ENCODE data around the gene JAG1.

Gene JAG1

DNA sequence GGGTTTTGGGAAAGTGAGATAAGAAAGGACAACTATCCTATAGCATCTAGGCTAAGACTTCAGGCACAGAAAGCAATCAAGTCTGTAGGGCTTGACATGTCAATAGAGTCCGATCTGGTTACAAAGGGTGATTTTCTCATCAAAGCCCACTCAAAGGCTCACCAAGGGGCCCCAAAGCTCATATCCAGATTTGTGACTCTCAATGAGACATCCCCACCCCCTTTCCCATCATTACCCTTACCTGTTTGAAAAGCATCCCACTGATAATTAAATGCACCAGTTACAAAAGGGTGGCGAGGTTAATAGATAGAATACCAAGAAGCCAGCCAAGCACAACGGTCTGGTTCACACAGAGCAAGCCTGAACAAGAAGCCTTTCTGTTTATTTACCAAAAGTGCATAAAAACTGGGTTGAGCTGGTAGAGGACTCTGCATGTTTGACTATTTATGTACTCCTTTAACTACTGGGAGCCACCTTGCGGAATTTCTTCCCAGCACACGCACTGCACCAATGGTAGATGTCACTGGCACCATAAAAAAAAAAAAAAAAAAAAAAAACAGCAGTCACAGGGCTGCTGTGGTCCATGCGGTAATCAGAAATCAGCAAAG lies 6.1 kb downstream of the JAG1 start:
- no peak for DNase-seq

GRCh38 chr20:10667077-10667401 lies 6.8 kb downstream of the JAG1 start:
- DNase-seq = no peak

DNA sequence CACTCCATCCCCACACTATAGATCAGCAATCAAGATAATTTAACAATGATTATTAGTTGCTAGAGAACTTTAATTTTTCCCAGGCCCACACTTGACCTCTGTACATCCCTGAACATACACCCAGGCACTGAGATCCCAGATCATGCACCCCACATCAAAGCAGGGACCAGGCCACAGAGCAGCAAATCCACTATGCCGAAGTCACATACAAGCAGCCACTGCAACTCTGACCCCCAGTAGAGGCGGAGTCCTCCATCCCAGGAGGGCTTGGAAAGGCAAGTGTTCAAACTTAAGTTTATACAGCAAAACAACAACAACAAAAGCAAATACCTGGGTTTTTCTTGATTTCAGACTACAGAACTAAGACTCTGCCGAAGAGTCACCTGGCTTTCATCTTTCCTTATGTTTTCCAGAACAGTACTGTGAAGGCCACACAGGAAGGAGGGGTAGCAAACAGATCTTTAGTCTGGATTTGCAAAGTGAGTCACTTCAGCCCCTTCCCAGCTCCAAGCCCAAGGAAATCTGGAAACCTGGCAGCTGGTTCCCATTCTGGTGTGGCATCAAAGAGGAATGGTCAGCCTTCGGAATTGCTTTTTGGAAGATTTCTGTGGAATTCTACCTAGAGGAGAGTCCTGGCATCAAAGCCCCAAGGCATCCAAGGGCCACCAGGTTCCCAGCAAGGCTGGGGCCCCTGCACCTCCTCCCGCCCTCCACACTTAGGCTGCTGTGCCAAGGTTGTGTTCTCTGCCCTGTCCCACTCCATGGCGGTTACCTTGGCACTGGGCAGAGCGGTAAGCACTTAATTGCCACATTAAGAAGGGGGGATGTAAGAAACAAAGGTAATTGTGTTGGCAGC lies 7.3 kb downstream of the JAG1 start:
- no peak for DNase-seq

DNA sequence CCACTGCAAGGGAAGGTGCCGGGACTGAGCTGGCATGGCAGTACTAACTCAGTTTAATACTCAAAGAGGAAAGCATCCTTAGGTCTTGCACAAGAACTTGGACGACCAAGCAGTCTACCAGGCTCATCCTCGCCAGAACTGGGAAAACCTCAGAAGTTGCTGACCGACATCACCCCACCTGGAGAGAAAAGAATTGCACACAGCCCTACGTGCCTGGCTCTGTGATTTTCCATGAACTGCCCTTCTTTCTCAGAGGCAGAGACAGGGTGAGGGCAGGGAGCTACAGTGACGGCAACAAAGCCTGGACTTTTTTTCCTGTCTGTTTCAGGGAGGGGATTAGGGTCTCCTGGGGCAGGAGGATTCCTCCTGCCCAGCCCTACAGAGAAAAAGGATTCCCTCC lies 8.0 kb downstream of the JAG1 start:
- DNase-seq = no peak

DNA sequence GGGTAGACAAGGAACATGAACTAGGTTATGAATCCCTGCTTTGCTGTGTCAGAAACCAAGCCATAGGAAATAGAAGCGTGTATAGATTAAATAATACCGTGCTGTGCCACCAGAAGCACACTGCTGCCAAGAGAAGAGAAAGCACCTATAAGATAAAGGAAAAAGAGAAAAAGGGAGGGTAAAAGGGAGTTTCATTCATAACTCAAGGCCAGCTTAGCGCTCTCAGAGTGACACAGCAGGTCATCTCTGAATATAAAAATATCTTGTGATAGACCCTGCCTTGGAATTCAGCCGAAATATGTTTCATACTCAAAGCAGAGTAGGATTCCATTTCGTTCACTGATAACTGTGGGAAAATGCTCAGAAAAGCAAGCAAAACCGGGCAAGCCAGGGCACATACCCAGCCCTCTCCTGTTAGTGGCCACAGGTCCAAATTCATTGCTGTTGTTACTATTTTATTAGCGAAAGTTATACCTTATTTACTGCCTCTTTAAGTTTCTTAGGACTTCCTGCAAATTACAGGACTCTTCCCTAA lies 8.7 kb downstream of the JAG1 start:
- DNase-seq = no peak

DNA sequence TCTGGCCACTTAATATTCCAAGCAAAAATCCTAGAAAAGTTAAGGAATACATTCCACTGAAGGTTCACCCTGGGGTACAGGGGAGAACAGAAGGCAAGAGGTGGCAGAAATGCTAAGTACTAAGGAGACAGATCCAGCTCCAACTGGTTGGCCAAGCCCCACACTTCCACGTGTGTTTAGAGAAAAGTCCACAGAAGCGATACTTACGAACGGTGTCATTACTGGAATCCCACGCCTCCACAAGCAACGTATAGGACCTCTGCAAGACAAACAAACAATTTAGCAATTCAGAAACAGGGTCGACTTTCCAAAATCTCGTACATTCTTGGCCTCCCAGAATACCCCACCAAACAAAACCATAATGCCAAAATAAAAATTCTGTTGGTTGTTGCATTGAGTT lies 10.0 kb downstream of the JAG1 start:
- DNase-seq = no peak

DNA sequence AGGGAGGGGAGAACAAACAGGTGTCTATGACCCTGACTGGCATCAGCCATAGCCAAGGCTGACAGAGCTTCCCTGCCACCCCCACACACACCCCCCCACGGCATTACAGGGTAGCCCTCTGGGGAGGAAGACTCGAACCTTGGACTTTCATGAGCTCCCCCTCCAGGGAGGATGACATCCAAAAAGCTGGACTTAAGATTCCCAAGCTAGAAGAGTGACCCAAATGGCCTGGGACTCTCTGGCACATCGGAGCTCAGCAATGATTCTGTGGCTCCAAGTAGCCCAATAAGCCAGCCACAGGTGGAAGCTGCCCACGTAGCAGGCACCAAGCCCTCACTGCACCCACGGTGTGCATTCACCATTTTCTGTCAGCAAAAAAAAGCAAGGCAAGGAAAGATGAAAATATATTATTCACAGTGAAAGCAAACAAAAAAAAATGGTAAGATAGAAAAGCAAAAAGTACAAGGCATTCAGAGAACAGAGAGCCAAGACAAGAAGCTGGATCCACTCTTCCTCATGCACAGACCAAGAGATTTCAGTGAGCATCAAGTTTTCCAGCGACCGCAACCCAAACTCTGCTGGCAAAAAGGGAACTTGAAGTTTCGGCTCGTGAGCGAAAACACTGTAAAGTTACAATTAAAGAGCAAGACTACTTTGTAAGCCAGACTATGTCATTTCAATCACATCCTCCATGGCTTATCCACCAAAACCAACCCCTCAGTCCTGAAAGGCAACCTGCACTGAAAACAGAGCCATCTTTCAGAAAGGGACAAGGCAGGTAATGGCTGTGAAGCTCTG lies 10.9 kb downstream of the JAG1 start:
- DNase-seq = no peak

GRCh38 chr20:10662151-10662550 lies 11.6 kb downstream of the JAG1 start:
- DNase-seq = no peak

DNA sequence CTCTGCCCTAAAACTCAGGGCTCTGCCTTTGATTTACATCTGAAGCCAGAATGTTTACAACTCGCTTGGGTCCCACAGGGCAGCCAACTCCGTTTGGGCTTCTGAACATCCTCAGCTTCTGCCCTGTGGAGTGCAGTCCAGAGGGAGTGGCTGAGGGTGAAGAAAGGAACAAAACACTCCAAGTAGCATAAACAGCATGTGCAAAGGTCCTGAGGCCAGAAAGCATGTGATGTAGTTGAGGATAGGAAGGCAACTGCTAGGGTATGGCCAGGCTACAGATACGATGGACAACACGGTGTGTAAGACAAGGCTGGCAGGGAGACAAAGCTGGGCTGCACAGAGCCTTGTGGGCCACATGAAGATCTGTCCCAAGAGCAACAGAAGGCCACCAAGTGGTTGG lies 12.5 kb downstream of the JAG1 start:
- no peak for DNase-seq

GRCh38 chr20:10660661-10661060 lies 13.1 kb downstream of the JAG1 start:
- DNase-seq = no peak

DNA sequence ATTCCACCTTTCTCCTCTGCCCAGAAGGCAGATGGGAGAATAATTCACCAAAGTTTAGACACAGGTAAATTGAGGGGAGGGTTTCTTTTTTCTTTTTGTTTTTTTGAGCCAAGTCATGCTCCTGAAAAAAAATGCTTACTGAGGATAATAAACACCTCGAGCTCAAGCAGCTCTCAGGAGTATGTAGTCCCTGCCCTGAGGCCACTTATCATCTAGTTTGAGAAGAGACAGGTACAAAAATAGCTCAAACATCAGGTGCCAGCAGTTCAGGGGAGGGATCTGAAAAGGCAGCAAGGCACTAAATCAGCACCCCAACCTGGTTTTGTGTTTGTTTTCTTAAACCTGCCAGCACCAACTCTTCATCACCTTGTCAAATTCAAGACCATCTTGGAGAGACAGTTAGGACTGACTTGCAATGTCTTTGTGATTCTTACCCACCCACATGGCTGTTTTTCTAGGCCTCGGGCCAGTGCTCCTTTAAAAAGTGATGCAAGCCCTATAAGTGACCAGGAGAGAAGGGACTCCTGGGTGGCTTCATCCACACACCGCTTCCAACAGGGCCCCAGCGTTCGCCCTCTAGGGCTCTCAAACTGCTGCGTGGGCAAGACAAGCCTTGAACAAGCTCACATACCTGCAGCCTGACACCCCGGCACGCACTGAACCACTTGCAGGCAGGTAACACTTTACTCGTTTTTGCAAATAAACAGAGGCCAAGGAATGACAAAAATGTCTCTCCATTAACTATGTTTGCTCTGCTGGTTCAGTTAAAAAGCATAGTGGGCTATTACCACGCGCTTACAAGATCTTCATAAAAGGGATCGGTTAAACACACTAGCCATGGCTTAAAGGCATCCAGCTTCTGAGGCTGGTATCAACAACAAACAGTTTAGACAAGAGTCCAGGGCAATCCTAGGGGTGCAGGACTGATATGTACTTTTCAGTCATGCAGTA lies 13.9 kb downstream of the JAG1 start:
- DNase-seq = no peak

DNA sequence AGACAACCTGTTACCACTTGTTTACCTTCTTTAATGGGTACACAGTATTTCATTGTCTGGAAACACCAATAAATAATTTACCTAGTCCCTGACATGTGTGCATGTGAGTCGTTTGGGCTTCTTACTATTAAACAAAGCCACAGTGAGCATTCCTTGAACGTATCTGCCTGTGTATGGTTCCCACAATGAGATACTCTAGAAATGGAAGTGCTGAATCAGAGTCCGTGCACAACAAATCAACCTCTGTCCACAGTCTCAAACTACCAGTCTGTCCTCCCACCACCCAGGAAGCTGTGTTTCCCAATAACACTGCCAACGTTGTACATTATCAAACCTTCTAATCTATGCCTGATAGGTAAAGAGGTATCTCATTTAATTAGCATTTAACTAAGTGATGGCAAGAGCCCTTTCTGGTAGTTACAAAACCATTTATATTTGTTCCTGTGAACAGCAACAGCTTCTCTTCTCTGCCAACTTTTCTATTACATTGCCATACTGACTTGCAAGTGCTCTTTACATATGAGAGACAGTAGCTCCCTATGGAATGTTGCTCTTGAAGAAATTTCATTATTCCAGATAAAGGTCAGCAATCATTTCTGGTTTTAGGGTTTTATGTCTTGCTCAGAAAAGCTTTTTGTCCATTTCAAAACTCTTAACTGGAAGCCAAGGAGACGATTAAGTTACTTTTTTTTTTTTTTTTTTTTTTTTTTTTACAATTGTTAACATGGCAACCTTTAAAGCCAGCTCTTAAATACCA lies 14.7 kb downstream of the JAG1 start:
- no peak for DNase-seq

DNA sequence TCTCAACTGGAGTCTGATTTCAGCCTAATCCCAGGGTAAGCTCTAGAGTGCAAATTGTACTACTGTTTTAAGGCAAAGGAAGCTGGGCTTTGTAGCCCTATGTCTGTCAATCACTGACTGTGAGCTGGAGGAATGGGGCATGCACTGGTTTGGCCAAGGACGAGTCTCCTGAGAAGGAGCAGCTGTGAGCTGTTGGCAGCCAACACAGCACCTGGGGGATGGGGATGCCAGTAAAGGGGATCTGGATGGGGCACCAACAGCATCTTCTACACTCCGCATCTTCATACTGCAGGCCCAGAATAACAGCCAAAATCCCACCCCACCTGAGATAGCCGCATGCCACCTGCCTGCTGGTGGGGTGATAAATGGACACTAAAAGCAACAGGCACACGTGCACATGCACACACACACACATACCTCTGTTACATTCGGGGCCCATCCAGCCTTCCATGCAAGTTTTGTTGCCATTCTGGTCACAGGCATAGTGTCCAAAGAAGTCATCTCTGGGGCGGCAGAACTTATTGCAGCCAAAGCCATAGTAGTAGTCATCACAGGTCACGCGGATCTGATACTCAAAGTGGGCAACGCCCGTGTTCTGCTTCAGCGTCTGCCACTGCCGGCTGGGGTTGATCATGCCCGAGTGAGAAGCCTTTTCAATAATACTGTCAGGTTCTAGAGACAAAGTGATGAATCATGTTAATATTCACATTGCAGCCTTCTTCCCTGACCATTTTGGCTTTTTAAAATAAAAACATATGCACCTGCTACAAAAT lies 15.6 kb downstream of the JAG1 start:
- no peak for DNase-seq

DNA sequence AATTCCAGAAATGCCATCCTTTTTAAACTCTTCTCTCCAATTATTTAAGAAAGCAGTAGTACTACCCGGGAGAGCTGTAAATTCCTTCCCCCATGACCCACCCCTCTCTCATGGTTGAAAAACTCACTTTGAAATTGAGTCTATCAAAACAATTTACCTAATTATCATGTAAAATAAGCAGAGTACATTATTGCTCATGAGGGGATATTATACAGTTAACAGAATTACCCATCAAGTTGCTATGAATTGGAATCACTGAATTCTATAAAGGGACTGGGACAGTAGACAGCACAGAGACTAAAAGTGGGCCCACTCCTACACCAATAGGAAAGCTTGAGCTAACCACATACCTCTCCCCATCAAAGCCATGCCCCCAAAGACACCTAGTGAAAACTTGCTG lies 16.3 kb downstream of the JAG1 start:
- no peak for DNase-seq

DNA sequence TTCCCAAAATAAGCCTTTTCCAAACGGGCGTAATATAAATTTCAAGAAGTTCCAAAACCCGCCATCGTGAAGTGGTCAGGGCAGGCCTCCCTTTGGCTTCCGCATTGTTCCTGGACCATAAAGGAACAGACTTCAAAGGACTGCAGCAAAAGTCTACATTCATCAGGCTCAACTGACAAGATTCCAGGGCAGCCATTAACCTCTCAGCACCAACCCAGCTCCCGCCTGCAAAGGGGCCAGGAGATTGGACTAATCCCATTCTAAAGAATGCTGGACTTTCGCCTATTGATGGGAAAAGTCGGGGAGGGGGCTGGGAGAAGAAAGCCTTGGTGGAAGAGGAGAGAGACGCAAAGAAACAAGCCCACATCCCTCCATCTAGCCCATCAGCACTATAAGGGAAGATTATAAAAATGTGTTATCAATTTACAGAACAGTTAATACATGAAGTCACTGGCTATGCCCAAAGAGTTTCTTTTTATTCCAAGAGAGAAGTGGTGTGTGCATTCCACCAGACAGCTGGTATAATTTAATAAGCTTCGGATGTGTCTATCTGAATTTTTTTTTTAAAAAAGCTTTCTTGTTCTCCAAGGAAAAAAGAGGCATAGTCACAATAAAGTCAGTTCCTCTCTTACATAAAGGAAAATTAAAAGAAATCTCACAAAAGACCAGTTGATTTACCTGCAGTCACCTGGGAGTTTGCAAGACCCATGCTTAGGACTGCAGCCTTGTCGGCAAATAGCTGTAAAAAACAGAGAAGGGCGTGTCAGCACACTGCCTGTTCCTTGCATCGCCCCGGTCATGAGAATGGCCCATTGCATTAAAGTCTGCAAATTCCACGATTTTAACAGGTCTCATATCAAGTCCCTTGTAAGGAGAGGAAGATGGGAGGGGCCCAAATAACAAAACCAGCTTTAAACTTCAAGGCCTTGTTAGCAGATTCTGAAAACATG lies 17.8 kb downstream of the JAG1 start:
- DNase-seq = no peak

DNA sequence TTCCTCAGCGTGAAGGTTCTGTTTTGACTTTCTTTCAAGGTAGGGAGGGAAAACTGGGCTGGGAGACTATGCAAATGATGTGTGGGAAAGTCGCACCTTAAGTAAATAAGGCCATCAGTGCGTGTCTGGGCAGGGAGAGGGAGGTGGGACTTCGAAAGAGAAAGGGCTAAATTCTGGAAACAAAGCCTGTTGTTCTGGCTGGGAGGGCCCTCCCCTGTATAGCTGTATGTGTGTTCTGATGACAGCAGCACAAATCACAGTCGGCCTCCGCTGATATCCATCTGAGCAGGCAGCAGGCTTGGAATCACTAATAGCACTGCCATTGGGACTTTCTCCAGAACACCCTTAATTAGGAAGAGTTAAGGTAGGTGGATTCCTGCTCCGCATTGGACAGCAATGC lies 19.2 kb downstream of the JAG1 start:
- no peak for DNase-seq

DNA sequence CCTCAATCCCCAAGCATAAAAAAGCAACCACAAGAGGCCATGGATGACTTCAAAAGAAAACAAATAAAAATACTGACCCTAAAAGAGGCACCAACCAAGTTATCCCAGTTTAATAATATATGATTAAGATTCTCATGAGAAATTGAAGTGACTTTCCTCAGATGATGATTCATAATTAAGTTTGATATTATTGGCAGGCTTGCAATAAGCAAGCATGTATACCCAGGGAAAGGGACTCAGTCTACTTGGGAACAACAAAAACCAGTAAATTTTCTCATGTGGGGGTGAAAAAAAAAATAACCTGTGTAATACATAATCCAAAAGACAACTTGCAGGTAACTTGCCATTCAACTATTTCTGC lies 19.6 kb downstream of the JAG1 start:
- no peak for DNase-seq

DNA sequence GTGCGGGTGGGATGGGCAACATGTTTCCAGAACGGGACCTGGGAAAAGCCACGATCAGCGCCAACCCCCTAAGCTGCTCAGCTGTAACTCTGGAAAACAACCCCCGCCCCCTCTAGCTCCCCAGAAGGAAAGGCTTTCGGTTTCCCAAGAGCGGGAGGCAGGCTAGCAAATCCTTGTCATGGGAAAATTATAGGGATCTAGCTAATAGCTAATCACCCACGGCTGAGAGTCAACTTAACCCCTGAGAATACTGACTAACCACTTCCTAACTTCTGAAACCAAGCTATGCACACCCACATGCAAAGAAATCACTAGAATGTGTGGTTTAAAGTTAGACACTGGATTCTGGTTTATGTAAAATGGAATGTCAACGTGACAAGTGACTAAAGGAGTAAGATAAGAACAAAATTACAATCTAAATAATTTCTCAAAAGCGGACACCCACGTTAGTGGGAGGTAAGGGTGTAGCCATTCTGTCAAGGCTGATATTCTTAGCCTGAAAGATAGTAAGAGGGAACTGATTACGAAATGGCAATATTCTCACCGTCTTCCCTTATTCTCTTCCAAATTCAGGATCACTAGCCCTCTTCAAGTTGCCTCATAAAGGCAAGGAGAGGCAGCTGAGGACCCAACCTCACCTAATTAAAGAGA lies 20.1 kb downstream of the JAG1 start:
- no peak for DNase-seq

GRCh38 chr20:10652660-10653261 lies 21.0 kb downstream of the JAG1 start:
- no peak for DNase-seq

Data from activated effector memory CD4-positive, alpha-beta T cell treated with Interleukin-2 at 50 U/mL for 16 hours (primary cell).